Measurements from ENCODE around the gene STAT5B.

GRCh38 chr17:42276359-42276608 is at the start of gene STAT5B:
- peak in 1 of 2 donors; percentile 45 for TF ChIP-seq POLR2A (IDR thresholded peaks at IDR 0.05)
- no peak for TF ChIP-seq CTCF (IDR thresholded peaks at IDR 0.05)
